ENCODE data around the gene TTLL13. TPM values are rescaled to one million over a fixed set of nuclear protein-coding genes. Genes with fewer than 3 reads are reported as not detected.

Gene TTLL13
- total and polyA plus RNA-seq, 12 donors = 0.09 to 0.78 (median 0.24) TPM; not detected in 4

GRCh38 chr15:90232941-90233386, 16.4 kb upstream of the TTLL13 start:
- DNase-seq = no peak
- Histone ChIP-seq H3K27me3 (no peaks in the 10 kb centered on the region), H3K4me1 (peaks cover 4 to 57% (median 47%) of the 10 kb centered on the region in 9 donors), H3K9me3 (no peaks in the 10 kb centered on the region), H3K4me3 (peak overlapping the region; percentile 63 to 100 (median 90)), H3K27ac (peak overlapping the region; percentile 77 to 98 (median 91)), H3K36me3 (peaks cover 0 to 69% (median 16%) of the 10 kb centered on the region in 9 donors)
- no peak for ATAC-seq
- WGBS, 2 donors = 12 to 13% methylated on average over 9 of the region's 9 CpGs
- peak in 4 of 9 donors; percentile 53 to 61 (median 56) for TF ChIP-seq CTCF (IDR thresholded peaks at IDR 0.05)
- intact Hi-C loops (cut with DNase I) = loop anchor here in 3 of 10 donors (2.0 to 5.0 kb wide), 3 partner anchors 34 to 131 kb away; partner anchors contain the start of genes NGRN (in 2 of the 3) and IDH2 (in 1 of the 3)

- WGBS, 2 donors = 0 to 1% methylated on average over 56 to 63 of the region's 63 CpGs
- DNase-seq (peak; percentile 97 to 98), ATAC-seq (peak; percentile 92 to 98 (median 95))
- H3K4me3 ChIP-seq = peak within 1 kb of the TSS; percentile 63 to 100 (median 90)
- H3K36me3 ChIP-seq = peaks cover 0 to 69% (median 16%) of the 10 kb centered on the region in 9 donors
- peak within 1 kb of the TSS; percentile 77 to 98 (median 92) for H3K27ac ChIP-seq
- H3K27me3 ChIP-seq = no peaks in the 10 kb centered on the region
- peak in 6 of 9 donors; percentile 11 to 45 (median 27) for TF ChIP-seq CTCF (IDR thresholded peaks at IDR 0.05)
- intact Hi-C loops (cut with DNase I) = loop anchor here in 3 of 10 donors (2.0 to 5.0 kb wide), 3 partner anchors 34 to 131 kb away; partner anchors contain the start of genes NGRN (in 2 of the 3) and IDH2 (in 1 of the 3)
- H3K9me3 ChIP-seq = no peaks in the 10 kb centered on the region
- peaks cover 4 to 56% (median 47%) of the 10 kb centered on the region in 9 donors for H3K4me1 ChIP-seq
These were observed 15.8 kb upstream of the TTLL13 start, which contains the start of gene CIB1 for GRCh38 chr15:90233387-90234095. Gene CIB1 (minus strand): TSS chr15:90233941. CDS start chr15:90233885, 56 bp downstream.

DNA sequence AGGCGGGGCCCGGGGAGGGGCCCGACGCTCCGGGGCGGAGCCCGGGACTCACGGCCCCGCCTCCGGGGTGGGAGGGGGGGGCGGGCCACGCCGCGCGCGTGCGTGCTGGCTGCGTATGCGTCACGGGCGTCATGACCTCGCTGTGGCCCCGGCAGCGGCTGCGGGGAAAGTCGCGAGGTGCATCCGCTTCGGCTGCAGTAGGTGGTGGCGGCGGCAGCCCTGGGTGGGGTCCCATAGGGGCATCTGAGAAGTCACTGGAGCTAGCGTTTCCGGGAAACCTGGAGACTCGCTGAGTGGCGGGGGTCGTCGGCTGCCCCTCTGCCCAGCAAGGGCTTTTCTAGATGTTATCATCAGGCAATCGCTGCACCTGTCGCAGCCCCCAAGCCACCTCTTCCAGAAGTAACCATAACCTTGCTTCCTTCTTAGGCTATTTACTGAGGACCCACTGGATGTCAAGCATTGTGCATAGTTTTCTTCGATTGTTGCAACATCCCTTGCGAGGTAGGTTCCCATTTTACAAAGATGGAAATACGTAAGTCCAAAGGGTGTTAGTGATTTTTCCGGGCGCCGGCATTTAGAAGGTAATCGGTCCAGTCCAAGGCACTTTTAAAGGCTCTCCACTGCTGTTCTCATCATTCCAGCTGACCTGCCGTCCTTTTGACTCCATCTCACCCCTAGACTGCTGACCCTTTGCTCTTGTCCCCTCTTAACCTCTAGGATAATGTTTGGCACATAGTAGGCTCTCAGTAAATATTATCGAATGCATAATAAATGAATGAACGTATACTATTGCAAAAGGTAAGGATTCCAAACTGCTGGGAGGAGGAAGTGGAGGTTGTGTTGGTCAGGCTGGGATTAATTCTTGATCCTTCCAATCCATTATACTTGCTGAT, 15.0 kb upstream of the TTLL13 start, which contains the start of gene GDPGP1:
TSS of gene GDPGP1 (plus strand) at position 114 of the 893 bp plus-strand sequence. CDS start 6,700 bp downstream, outside the sequence.
- ATAC-seq = no peak
- H3K4me3 ChIP-seq = peak within 1 kb of the TSS; percentile 63 to 100 (median 90)
- H3K36me3 ChIP-seq = peaks cover 0 to 68% (median 16%) of the 10 kb centered on the region in 9 donors
- no peaks in the 10 kb centered on the region for H3K27me3 ChIP-seq
- H3K9me3 ChIP-seq = no peaks in the 10 kb centered on the region
- H3K4me1 ChIP-seq = peaks cover 4 to 48% (median 43%) of the 10 kb centered on the region in 9 donors
- no peak for TF ChIP-seq CTCF (IDR thresholded peaks at IDR 0.05)
- 5 to 6% methylated on average over 48 to 49 of the region's 49 CpGs for WGBS, 2 donors
- DNase-seq = no peak
- intact Hi-C loops (cut with DNase I) = loop anchor here in 3 of 10 donors (5.0 kb wide), 2 partner anchors 33 to 132 kb away; partner anchors contain the start of genes NGRN (in 2 of the 3) and IDH2 (in 1 of the 3)
- peak within 1 kb of the TSS; percentile 77 to 98 (median 92) for H3K27ac ChIP-seq

All from heart right ventricle (tissue), 16 donors.